Right lung (tissue), 5 donors: ENCODE data around the gene CPSF3. TPM values are rescaled to one million over a fixed set of nuclear protein-coding genes. Genes with fewer than 3 reads are reported as not detected.

Experiments
- DNase-seq, 2 donors: peaks; one replicate each; pipeline ENCODE4 v3.0.0-alpha.2; 2013
- polyA plus RNA-seq, 5 donors: library from polyadenylated mRNA; unstranded; fragments of 120-200 nt; gene quantifications; one replicate each; pipeline versions ENCODE4 v1.2.1 to v1.2.3, GENCODE V29; 2013; ENCODE audit warnings: inconsistent platforms in 1 of 5, low replicate concordance in 1 of 5; ENCODE audit not compliant: insufficient read length in 5 of 5, insufficient read depth in 1 of 5

Gene CPSF3
- polyA plus RNA-seq, 5 donors, result 40.3 to 56.1 (median 44.6) TPM

GRCh38 chr2:9462313-9462712 is 38.9 kb downstream of the CPSF3 start:
- no peak for DNase-seq

- DNase-seq, result no peak
These were observed 39.6 kb downstream of the CPSF3 start for GRCh38 chr2:9462886-9463697.

- no peak for DNase-seq
These were observed 40.2 kb downstream of the CPSF3 start for GRCh38 chr2:9463698-9464034.

GRCh38 chr2:9465170-9465569 is 41.7 kb downstream of the CPSF3 start:
- DNase-seq, result no peak

GRCh38 chr2:9466147-9466683 is 42.8 kb downstream of the CPSF3 start:
- no peak for DNase-seq

GRCh38 chr2:9467687-9468086 is 44.2 kb downstream of the CPSF3 start:
- DNase-seq, result no peak

- no peak for DNase-seq
These were observed 47.8 kb downstream of the CPSF3 start for GRCh38 chr2:9471206-9471605.

- no peak for DNase-seq
These were observed 49.1 kb downstream of the CPSF3 start for GRCh38 chr2:9472511-9472910.

GRCh38 chr2:9473308-9473984 is 50.0 kb downstream of the CPSF3 start:
- DNase-seq, result peak; percentile 2 to 10

GRCh38 chr2:9473985-9474360 is 50.5 kb downstream of the CPSF3 start:
- DNase-seq, result peak in 1 of 2 donors; percentile 11

GRCh38 chr2:9474361-9475057 is 51.1 kb downstream of the CPSF3 start, which contains the start of gene IAH1:
Gene IAH1, plus strand, starts transcription at chr2:9474551. Its CDS starts 16 bp downstream, at chr2:9474567.
- peak; percentile 50 to 70 for DNase-seq

GRCh38 chr2:9477914-9478313 is 54.5 kb downstream of the CPSF3 start:
- DNase-seq, result no peak

GRCh38 chr2:9478526-9478925 is 55.1 kb downstream of the CPSF3 start:
- no peak for DNase-seq

- DNase-seq, result no peak
These were observed 56.7 kb downstream of the CPSF3 start for GRCh38 chr2:9480157-9480556.

- DNase-seq, result no peak
These were observed 59.7 kb downstream of the CPSF3 start for GRCh38 chr2:9483107-9483506.

- no peak for DNase-seq
These were observed 61.1 kb downstream of the CPSF3 start for GRCh38 chr2:9484533-9484932.

GRCh38 chr2:9488583-9489547 is 65.4 kb downstream of the CPSF3 start:
- DNase-seq, result no peak

GRCh38 chr2:9490789-9491188 is 67.3 kb downstream of the CPSF3 start:
- DNase-seq, result no peak

GRCh38 chr2:9492927-9493326 is 69.5 kb downstream of the CPSF3 start:
- no peak for DNase-seq

- no peak for DNase-seq
These were observed 70.0 kb downstream of the CPSF3 start for GRCh38 chr2:9493478-9493877.

GRCh38 chr2:9494081-9494480 is 70.6 kb downstream of the CPSF3 start:
- DNase-seq, result no peak
